Measurements from ENCODE around the gene ABCA2. TPM values are rescaled to one million over a fixed set of nuclear protein-coding genes. Genes with fewer than 3 reads are reported as not detected.

The ABCA2 gene
- total RNA-seq, 1 donor from 2014 or later = 7.5 TPM

GRCh38 chr9:137011156-137011555, 16.9 kb downstream of the ABCA2 start:
- POLR2A ChIA-PET = no interaction called here
- Mint-ChIP-seq H3K36me3 (ENCODE audit: low read depth) (peaks cover 5% of the 10 kb centered on the region), H3K9me3 (no peaks in the 10 kb centered on the region), H3K27me3 (no peaks in the 10 kb centered on the region), H3K27ac (no peak overlapping the region), H3K4me1 (no peaks in the 10 kb centered on the region), H3K4me3 (no peak overlapping the region)
- TF ChIP-seq, protein P1, sequence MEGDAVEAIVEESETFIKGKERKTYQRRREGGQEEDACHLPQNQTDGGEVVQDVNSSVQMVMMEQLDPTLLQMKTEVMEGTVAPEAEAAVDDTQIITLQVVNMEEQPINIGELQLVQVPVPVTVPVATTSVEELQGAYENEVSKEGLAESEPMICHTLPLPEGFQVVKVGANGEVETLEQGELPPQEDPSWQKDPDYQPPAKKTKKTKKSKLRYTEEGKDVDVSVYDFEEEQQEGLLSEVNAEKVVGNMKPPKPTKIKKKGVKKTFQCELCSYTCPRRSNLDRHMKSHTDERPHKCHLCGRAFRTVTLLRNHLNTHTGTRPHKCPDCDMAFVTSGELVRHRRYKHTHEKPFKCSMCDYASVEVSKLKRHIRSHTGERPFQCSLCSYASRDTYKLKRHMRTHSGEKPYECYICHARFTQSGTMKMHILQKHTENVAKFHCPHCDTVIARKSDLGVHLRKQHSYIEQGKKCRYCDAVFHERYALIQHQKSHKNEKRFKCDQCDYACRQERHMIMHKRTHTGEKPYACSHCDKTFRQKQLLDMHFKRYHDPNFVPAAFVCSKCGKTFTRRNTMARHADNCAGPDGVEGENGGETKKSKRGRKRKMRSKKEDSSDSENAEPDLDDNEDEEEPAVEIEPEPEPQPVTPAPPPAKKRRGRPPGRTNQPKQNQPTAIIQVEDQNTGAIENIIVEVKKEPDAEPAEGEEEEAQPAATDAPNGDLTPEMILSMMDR (IDR thresholded peaks at IDR 0.05) = no peak
- ATAC-seq (ENCODE audit: low read depth) = no peak
- intact Hi-C loops (cut with micrococcal nuclease) = no loop called here
- CTCF ChIA-PET = no interaction called here
- DNase-seq = no peak

DNA sequence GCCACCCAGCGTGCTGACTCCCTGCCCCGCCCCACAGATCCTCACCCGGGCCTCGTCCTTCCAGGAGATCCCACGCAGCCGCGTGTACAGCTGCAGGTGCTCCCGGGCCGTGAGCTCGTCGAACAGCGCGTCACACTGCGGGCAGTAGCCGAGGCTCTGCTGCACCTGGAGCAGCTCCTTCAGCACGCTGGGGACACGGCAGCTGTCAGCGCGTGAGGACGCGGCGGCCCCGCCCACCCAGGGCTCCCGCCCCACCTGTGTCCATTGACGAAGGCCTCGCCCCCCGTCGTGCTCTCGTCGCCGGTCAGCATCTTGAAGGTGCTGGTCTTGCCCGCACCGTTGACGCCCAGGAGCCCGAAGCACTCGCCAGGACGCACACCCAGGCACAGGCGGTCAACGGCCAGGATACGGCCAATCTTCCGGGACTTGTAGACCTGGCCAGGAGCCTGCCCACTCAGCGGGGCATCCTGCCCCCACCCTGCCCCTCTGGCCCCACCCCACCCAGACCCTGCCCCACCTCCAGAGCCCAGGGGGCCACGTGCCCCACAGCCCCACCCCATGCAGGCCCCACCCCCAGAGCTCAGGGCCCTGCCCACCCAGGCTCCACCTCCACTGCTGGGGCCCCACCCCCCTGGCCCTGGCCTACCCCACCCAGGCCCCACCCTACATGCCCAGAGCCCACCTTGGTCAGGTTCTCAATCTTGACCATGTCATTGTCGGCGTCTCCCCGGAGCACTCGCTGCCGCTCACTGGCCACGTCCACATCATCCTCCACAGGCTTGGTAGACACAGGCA, 17.9 kb downstream of the ABCA2 start:
- TF ChIP-seq, protein P1 (IDR thresholded peaks at IDR 0.05) = no peak

GRCh38 chr9:137009217-137009616, 18.8 kb downstream of the ABCA2 start:
- CTCF ChIA-PET = interaction anchor here (0.5 to 0.6 kb wide), 2 partner anchors 8 to 230 kb away, joined by 3 to 5 read pairs; no protein-coding TSS in a partner anchor
- TF ChIP-seq, protein P1 (IDR thresholded peaks at IDR 0.05) = no peak
- no peak overlapping the region for H3K27ac Mint-ChIP-seq
- H3K4me1 Mint-ChIP-seq = no peaks in the 10 kb centered on the region
- intact Hi-C loops (cut with micrococcal nuclease) = no loop called here
- no peaks in the 10 kb centered on the region for H3K27me3 Mint-ChIP-seq
- POLR2A ChIA-PET = interaction anchor here (0.5 kb wide), 1 partner anchor 10 kb away, joined by 4 read pairs; no protein-coding TSS in a partner anchor
- no peak overlapping the region for H3K4me3 Mint-ChIP-seq
- no peaks in the 10 kb centered on the region for H3K9me3 Mint-ChIP-seq
- DNase-seq (no peak), ATAC-seq (ENCODE audit: low read depth) (no peak)
- peaks cover 5% of the 10 kb centered on the region for H3K36me3 Mint-ChIP-seq (ENCODE audit: low read depth)

More for the DNA sequence above, 17.9 kb downstream of the ABCA2 start:
- H3K4me3 Mint-ChIP-seq = no peak overlapping the region
- H3K4me1 Mint-ChIP-seq = no peaks in the 10 kb centered on the region
- no peaks in the 10 kb centered on the region for H3K9me3 Mint-ChIP-seq
- DNase-seq (no peak), ATAC-seq (ENCODE audit: low read depth) (no peak)
- ChIA-PET POLR2A (no interaction called here), CTCF (interaction anchor here (0.5 to 0.6 kb wide), 2 partner anchors 9 to 231 kb away, joined by 3 to 5 read pairs; no protein-coding TSS in a partner anchor)
- intact Hi-C loops (cut with micrococcal nuclease) = no loop called here
- H3K36me3 Mint-ChIP-seq (ENCODE audit: low read depth) = peaks cover 5% of the 10 kb centered on the region
- no peak overlapping the region for H3K27ac Mint-ChIP-seq
- no peaks in the 10 kb centered on the region for H3K27me3 Mint-ChIP-seq

DNA sequence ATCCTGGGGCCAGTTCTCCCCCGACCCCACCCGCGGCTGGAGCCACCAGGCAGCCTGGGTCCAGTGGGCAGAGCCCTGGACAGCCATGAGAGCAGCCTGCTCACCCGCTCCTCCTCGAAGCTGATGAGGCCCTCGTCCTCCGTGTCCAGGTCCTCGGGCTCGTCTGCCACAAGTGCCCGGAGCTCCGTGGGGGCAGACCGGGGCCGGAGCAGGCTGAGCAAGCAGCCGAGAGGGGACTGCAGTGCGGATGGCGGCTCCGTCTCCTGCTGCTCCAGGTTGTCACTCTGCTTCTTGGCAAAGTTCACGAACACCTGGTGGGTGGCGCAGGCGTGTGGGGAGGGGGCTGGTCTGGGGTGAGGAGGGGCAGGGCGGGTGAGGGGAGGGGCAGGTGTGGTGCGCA, 19.7 kb downstream of the ABCA2 start:
- ChIA-PET POLR2A (no interaction called here), CTCF (no interaction called here)
- no peak for DNase-seq
- TF ChIP-seq, protein P1 (IDR thresholded peaks at IDR 0.05) = no peak
- Mint-ChIP-seq H3K27ac (no peak overlapping the region), H3K9me3 (no peaks in the 10 kb centered on the region), H3K4me3 (no peak overlapping the region), H3K4me1 (no peaks in the 10 kb centered on the region), H3K36me3 (ENCODE audit: low read depth) (peaks cover 4% of the 10 kb centered on the region), H3K27me3 (no peaks in the 10 kb centered on the region)
- intact Hi-C loops (cut with micrococcal nuclease) = no loop called here
- no peak for ATAC-seq (ENCODE audit: low read depth)

- Mint-ChIP-seq H3K27ac (no peak overlapping the region), H3K27me3 (no peaks in the 10 kb centered on the region), H3K4me1 (no peaks in the 10 kb centered on the region), H3K4me3 (no peak overlapping the region), H3K9me3 (no peaks in the 10 kb centered on the region), H3K36me3 (ENCODE audit: low read depth) (peaks cover 4% of the 10 kb centered on the region)
- ChIA-PET POLR2A (no interaction called here), CTCF (no interaction called here)
- DNase-seq = no peak
- no peak for ATAC-seq (ENCODE audit: low read depth)
- TF ChIP-seq, protein P1 (IDR thresholded peaks at IDR 0.05) = no peak
- intact Hi-C loops (cut with micrococcal nuclease) = no loop called here
Measured at GRCh38 chr9:137007816-137008270, 20.2 kb downstream of the ABCA2 start.
